Liver (tissue), 9 donors: ENCODE data around the gene TGM5. TPM values are rescaled to one million over a fixed set of nuclear protein-coding genes. Genes with fewer than 3 reads are reported as not detected.

ENCODE experiments used
- DNase-seq: peaks from one replicate; pipeline ENCODE4 v3.0.0-alpha.2; 2017; ENCODE audit warnings: low spot score
- H3K27ac ChIP-seq, 2 donors: one replicate each; pipeline ENCODE4 v1.7.0; 2013; ENCODE audit warnings: inconsistent platforms in 2 of 2, low read length in 2 of 2, control low read depth in 1 of 2, low read depth in 1 of 2, mild to moderate bottlenecking in 1 of 2
- H3K27me3 ChIP-seq, 4 donors: one replicate each; pipeline versions ENCODE4 v1.6.1 to v1.7.0; 2013; ENCODE audit warnings: low read length in 3 of 4, inconsistent platforms in 1 of 4, mild to moderate bottlenecking in 1 of 4, moderate library complexity in 1 of 4; ENCODE audit not compliant: control insufficient read depth in 4 of 4, insufficient read depth in 4 of 4
- H3K36me3 ChIP-seq, 4 donors: one replicate each; pipeline versions ENCODE4 v1.6.1 to v1.7.0; 2013; ENCODE audit warnings: low read length in 3 of 4, mild to moderate bottlenecking in 3 of 4, low read depth in 1 of 4, moderate library complexity in 1 of 4; ENCODE audit not compliant: control insufficient read depth in 4 of 4, insufficient read depth in 3 of 4
- H3K4me1 ChIP-seq, 4 donors: one replicate each; pipeline versions ENCODE4 v1.6.1 to v1.7.0; 2013; ENCODE audit warnings: low read length in 3 of 4, mild to moderate bottlenecking in 3 of 4, moderate library complexity in 1 of 4; ENCODE audit not compliant: control insufficient read depth in 4 of 4, insufficient read depth in 4 of 4
- H3K4me3 ChIP-seq, 3 donors: one replicate each; pipeline versions ENCODE4 v1.6.1 to v1.7.0; 2013; ENCODE audit warnings: low read length in 3 of 3, control low read depth in 1 of 3, low read depth in 1 of 3, mild to moderate bottlenecking in 1 of 3
- H3K9ac ChIP-seq, 2 donors: one replicate each; pipeline ENCODE4 v1.7.0; 2013; ENCODE audit warnings: low read length in 2 of 2, mild to moderate bottlenecking in 2 of 2, moderate library complexity in 2 of 2, control low read depth in 1 of 2, low read depth in 1 of 2
- H3K9me3 ChIP-seq, 4 donors: one replicate each; pipeline versions ENCODE4 v1.6.1 to v1.7.0; 2013; ENCODE audit warnings: low read length in 3 of 4; ENCODE audit not compliant: control insufficient read depth in 4 of 4
- EGR1 ChIP-seq, 2 donors: IDR thresholded peaks; 2 replicates each; pipeline ENCODE4 v1.6.1; 2016 to 2018; ENCODE audit warnings: antibody characterized with exemption in 2 of 2, low read depth in 2 of 2
- FOXA1 ChIP-seq: IDR thresholded peaks from 2 replicates; pipeline ENCODE4 v1.6.1; 2016; ENCODE audit warnings: antibody characterized with exemption
- FOXA2 ChIP-seq: IDR thresholded peaks from 2 replicates; pipeline ENCODE4 v1.6.1; 2016; ENCODE audit warnings: antibody characterized with exemption
- GABPA ChIP-seq, 2 donors: IDR thresholded peaks in 1 of 2; conservative IDR thresholded peaks in 1 of 2; 2 replicates each; pipeline ENCODE4 v1.6.1; 2016; ENCODE audit warnings: antibody characterized with exemption in 2 of 2, mild to moderate bottlenecking in 1 of 2, moderate library complexity in 1 of 2
- HNF4A ChIP-seq, 2 donors: conservative IDR thresholded peaks; 2 replicates each; pipeline ENCODE4 v1.6.1; 2016; ENCODE audit warnings: antibody characterized with exemption in 2 of 2, mild to moderate bottlenecking in 2 of 2
- HNF4G ChIP-seq: IDR thresholded peaks from 2 replicates; pipeline ENCODE4 v1.6.1; 2016; ENCODE audit warnings: antibody characterized with exemption
- JUND ChIP-seq, 2 donors: IDR thresholded peaks; 2 replicates each; pipeline ENCODE4 v1.6.1; 2016; ENCODE audit warnings: antibody characterized with exemption in 2 of 2
- NR2F2 ChIP-seq: IDR thresholded peaks from 2 replicates; pipeline ENCODE4 v1.6.1; 2016; ENCODE audit warnings: antibody characterized with exemption
- RAD21 ChIP-seq, 2 donors: IDR thresholded peaks; 2 replicates each; pipeline ENCODE4 v1.6.1; 2016; ENCODE audit warnings: antibody characterized with exemption in 2 of 2, mild to moderate bottlenecking in 2 of 2
- SP1 ChIP-seq: IDR thresholded peaks from 2 replicates; pipeline ENCODE4 v1.6.1; 2018; ENCODE audit warnings: antibody characterized with exemption, mild to moderate bottlenecking
- TAF1 ChIP-seq: conservative IDR thresholded peaks from 2 replicates; pipeline ENCODE4 v1.6.1; 2016; ENCODE audit warnings: antibody characterized with exemption, mild to moderate bottlenecking
- YY1 ChIP-seq: IDR thresholded peaks from 2 replicates; pipeline ENCODE4 v1.6.1; 2016; ENCODE audit warnings: antibody characterized with exemption, mild to moderate bottlenecking
- WGBS: extraction: QIAGEN DNeasy Blood & Tissue Kit; methylation state at CpG from one replicate; pipeline ENCODE4 v1.1.7; 2013; 5-methylcytosine and 5-hydroxymethylcytosine counted together
- polyA plus RNA-seq, 2 donors: library from polyadenylated mRNA; stranded (reverse) in 1 of 2; unstranded in 1 of 2; fragments of 200-250 nt in 1 of 2; fragments of >200 nt in 1 of 2; fragmentation: Nextera tagmentation in 1 of 2; extraction: Ambion mirVana in 1 of 2; gene quantifications; one replicate each; pipeline versions ENCODE4 v1.2.1 to v1.2.3, GENCODE V29; 2013 to 2015
- total RNA-seq, 2 donors: library from RNA; depleted of rRNA; stranded (reverse); fragments of >200 nt; gene quantifications; one replicate each; pipeline ENCODE4 v1.2.3, GENCODE V29; 2014
- TF ChIP-seq, protein P1 (sequence below): IDR thresholded peaks from 2 replicates; pipeline ENCODE4 v1.6.1; 2016; ENCODE audit warnings: antibody characterized with exemption, mild to moderate bottlenecking
- TF ChIP-seq, protein P2 (sequence below): IDR thresholded peaks from 2 replicates; pipeline ENCODE4 v1.6.1; 2016; ENCODE audit warnings: antibody characterized with exemption
- TF ChIP-seq, protein P3 (sequence below): IDR thresholded peaks from 2 replicates; pipeline ENCODE4 v1.6.1; 2016; ENCODE audit warnings: antibody characterized with exemption
- TF ChIP-seq, protein P4 (sequence below): IDR thresholded peaks from 2 replicates; pipeline ENCODE4 v1.6.1; 2016; ENCODE audit warnings: antibody characterized with exemption
- donor health status: healthy.
- donor health status: healthy.
- donor health status: healthy.
- donor health status: healthy.
- donor health status: healthy.

The TGM5 gene
- total and polyA plus RNA-seq, 4 donors = not detected

DNA sequence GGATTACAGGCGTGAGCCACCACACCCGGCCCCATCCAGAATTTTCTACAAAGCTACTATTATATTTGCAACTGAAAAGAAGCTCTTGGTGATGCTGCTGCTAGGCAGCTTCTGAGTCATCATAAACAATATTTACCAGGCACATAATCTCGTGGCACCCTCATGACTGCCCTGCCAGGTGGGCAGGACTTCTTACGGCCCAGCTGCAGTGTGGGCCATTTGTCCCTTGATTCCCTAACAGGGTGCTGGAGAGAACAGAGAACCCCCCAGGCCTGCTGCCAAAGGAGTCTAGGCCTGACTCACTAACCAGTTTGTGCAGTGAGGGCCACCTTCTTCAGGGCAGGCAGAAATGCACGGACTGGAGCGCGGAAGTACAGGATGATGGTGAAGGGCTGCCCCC is 50.8 kb downstream of the TGM5 start:
- Histone ChIP-seq H3K4me1 (no peaks in the 10 kb centered on the region), H3K36me3 (no peaks in the 10 kb centered on the region), H3K9ac (no peak overlapping the region), H3K4me3 (no peak overlapping the region), H3K27me3 (no peaks in the 10 kb centered on the region), H3K9me3 (no peaks in the 10 kb centered on the region), H3K27ac (no peak overlapping the region)
- no peak for TF ChIP-seq TAF1
- no peak for TF ChIP-seq HNF4G
- no peak for TF ChIP-seq GABPA (IDR thresholded peaks at IDR 0.05 in 1 of 2, conservative IDR thresholded peaks at IDR 0.05 in 1 of 2)
- TF ChIP-seq HNF4A (conservative IDR thresholded peaks at IDR 0.05) = no peak
- TF ChIP-seq, protein P1, sequence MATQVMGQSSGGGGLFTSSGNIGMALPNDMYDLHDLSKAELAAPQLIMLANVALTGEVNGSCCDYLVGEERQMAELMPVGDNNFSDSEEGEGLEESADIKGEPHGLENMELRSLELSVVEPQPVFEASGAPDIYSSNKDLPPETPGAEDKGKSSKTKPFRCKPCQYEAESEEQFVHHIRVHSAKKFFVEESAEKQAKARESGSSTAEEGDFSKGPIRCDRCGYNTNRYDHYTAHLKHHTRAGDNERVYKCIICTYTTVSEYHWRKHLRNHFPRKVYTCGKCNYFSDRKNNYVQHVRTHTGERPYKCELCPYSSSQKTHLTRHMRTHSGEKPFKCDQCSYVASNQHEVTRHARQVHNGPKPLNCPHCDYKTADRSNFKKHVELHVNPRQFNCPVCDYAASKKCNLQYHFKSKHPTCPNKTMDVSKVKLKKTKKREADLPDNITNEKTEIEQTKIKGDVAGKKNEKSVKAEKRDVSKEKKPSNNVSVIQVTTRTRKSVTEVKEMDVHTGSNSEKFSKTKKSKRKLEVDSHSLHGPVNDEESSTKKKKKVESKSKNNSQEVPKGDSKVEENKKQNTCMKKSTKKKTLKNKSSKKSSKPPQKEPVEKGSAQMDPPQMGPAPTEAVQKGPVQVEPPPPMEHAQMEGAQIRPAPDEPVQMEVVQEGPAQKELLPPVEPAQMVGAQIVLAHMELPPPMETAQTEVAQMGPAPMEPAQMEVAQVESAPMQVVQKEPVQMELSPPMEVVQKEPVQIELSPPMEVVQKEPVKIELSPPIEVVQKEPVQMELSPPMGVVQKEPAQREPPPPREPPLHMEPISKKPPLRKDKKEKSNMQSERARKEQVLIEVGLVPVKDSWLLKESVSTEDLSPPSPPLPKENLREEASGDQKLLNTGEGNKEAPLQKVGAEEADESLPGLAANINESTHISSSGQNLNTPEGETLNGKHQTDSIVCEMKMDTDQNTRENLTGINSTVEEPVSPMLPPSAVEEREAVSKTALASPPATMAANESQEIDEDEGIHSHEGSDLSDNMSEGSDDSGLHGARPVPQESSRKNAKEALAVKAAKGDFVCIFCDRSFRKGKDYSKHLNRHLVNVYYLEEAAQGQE = no peak
- no peak for TF ChIP-seq JUND (IDR thresholded peaks at IDR 0.05)
- TF ChIP-seq FOXA1 = no peak
- no peak for TF ChIP-seq YY1
- TF ChIP-seq, protein P2, sequence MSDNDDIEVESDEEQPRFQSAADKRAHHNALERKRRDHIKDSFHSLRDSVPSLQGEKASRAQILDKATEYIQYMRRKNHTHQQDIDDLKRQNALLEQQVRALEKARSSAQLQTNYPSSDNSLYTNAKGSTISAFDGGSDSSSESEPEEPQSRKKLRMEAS = no peak
- TF ChIP-seq RAD21 (IDR thresholded peaks at IDR 0.05) = no peak
- no peak for TF ChIP-seq SP1
- no peak for TF ChIP-seq FOXA2
- no peak for TF ChIP-seq EGR1 (IDR thresholded peaks at IDR 0.05; ENCODE audit: low read depth in 2 of 2)
- 87% methylated on average over 7 of the region's 7 CpGs for WGBS
- DNase-seq = no peak

DNA sequence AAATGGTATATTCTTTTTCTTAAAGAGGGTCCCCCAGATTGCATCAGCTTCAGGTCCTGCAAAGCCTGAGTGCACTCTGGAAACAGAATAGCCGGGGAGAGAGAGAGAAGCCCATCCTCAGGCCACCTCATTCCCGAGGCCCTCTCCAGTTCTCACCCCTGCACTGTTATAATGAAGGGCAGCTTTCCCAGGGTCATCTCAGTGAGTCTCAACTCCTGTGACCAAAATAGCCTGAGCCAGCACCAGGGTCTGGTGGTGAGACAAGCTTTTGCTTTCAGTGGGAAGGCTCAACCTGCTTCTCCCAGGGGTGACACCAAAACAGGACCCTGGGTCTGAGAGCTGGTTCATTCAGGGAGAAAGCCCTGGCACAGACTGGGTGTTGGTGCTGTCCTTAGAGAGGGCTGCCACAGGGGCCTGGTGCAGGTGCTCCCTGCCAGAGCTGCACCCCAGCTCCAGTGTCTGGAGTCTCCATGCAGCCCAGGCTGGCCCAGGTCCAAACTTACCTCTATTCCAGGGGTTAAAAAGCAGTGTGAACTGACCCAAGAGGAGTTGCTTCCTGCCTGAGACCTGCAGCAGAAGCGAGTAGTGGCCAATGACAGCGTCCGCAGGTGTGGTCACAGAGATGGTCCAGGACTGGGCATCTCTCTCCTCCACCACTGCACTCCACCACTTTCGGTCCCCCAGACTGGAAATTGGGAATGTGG is 52.0 kb downstream of the TGM5 start:
- 93% methylated on average over 6 of the region's 6 CpGs for WGBS
- Histone ChIP-seq H3K36me3 (no peaks in the 10 kb centered on the region), H3K27me3 (no peaks in the 10 kb centered on the region), H3K9me3 (no peaks in the 10 kb centered on the region), H3K9ac (no peak overlapping the region), H3K4me1 (no peaks in the 10 kb centered on the region), H3K27ac (no peak overlapping the region), H3K4me3 (no peak overlapping the region)
- DNase-seq = no peak
- TF ChIP-seq, protein P1 = no peak
- TF ChIP-seq, protein P3, sequence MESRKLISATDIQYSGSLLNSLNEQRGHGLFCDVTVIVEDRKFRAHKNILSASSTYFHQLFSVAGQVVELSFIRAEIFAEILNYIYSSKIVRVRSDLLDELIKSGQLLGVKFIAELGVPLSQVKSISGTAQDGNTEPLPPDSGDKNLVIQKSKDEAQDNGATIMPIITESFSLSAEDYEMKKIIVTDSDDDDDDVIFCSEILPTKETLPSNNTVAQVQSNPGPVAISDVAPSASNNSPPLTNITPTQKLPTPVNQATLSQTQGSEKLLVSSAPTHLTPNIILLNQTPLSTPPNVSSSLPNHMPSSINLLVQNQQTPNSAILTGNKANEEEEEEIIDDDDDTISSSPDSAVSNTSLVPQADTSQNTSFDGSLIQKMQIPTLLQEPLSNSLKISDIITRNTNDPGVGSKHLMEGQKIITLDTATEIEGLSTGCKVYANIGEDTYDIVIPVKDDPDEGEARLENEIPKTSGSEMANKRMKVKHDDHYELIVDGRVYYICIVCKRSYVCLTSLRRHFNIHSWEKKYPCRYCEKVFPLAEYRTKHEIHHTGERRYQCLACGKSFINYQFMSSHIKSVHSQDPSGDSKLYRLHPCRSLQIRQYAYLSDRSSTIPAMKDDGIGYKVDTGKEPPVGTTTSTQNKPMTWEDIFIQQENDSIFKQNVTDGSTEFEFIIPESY = no peak
- TF ChIP-seq, protein P4, sequence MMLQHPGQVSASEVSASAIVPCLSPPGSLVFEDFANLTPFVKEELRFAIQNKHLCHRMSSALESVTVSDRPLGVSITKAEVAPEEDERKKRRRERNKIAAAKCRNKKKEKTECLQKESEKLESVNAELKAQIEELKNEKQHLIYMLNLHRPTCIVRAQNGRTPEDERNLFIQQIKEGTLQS = no peak
- TF ChIP-seq YY1 = no peak
- no peak for TF ChIP-seq HNF4G
- TF ChIP-seq JUND (IDR thresholded peaks at IDR 0.05) = no peak
- TF ChIP-seq NR2F2 = no peak
- TF ChIP-seq TAF1 = no peak
- no peak for TF ChIP-seq HNF4A (conservative IDR thresholded peaks at IDR 0.05)
